Upper lobe of left lung (tissue), 6 donors: ENCODE data around the gene DLGAP4. TPM values are rescaled to one million over a fixed set of nuclear protein-coding genes. Genes with fewer than 3 reads are reported as not detected.

Source experiments
- ATAC-seq, 2 donors: fragments of 200-7000 bp; cut with Tn5 transposase; one replicate each; pipeline ENCODE4 v1.9.1; 2022; ENCODE audit warnings: mild to moderate bottlenecking in 2 of 2, moderate library complexity in 2 of 2; ENCODE audit not compliant: low FRiP score in 2 of 2
- DNase-seq, 2 donors: peaks; one replicate each; pipeline ENCODE4 v3.0.0-alpha.2; 2019 to 2020
- H3K27ac ChIP-seq, 4 donors: fragments of 200-600 bp; sonication (generic); one replicate each; pipeline ENCODE4 v1.5.1; 2016 to 2019
- H3K27me3 ChIP-seq, 4 donors: fragments of 200-600 bp; sonication (generic); one replicate each; pipeline ENCODE4 v1.5.1; 2017 to 2019
- H3K36me3 ChIP-seq, 4 donors: fragments of 200-600 bp; sonication (generic); one replicate each; pipeline ENCODE4 v1.5.1; 2016 to 2019
- H3K4me1 ChIP-seq, 4 donors: fragments of 200-600 bp; sonication (generic); one replicate each; pipeline ENCODE4 v1.5.1; 2018 to 2019
- H3K4me3 ChIP-seq, 4 donors: fragments of 200-600 bp; sonication (generic); one replicate each; pipeline ENCODE4 v1.5.1; 2017 to 2019; ENCODE audit warnings: mild to moderate bottlenecking in 2 of 4, moderate library complexity in 1 of 4
- H3K9me3 ChIP-seq, 4 donors: fragments of 200-600 bp; sonication (generic); one replicate each; pipeline ENCODE4 v1.5.1; 2018 to 2019
- EP300 ChIP-seq, 4 donors: sonication (generic); formaldehyde crosslinking; IDR thresholded peaks; one replicate each; pipeline ENCODE4 v1.5.1; 2017; ENCODE audit warnings: antibody characterized with exemption in 4 of 4, control low read depth in 2 of 4
- POLR2A ChIP-seq, 4 donors: fragments of 450-650 bp; IDR thresholded peaks; one replicate each; pipeline ENCODE4 v1.5.1; 2016 to 2017; ENCODE audit warnings: antibody characterized with exemption in 4 of 4, mild to moderate bottlenecking in 2 of 4
- POLR2AphosphoS5 ChIP-seq, 2 donors: sonication (generic); formaldehyde crosslinking; IDR thresholded peaks; one replicate each; pipeline ENCODE4 v1.5.1; 2017; ENCODE audit warnings: antibody characterized with exemption in 2 of 2
- WGBS, 2 donors: methylation state at CpG; one replicate each; pipeline ENCODE4 v1.1.5; 2017 to 2018; 5-methylcytosine and 5-hydroxymethylcytosine counted together
- total RNA-seq, 6 donors: library from RNA; depleted of rRNA in 4 of 6; stranded (reverse); fragments of >200 nt in 4 of 6; gene quantifications; one replicate each; pipeline versions ENCODE4 v1.1.0 to v1.2.1, GENCODE V29; 2016 to 2021
- TF ChIP-seq, protein P1 (sequence below), 6 experiments: fragments of 450-650 bp in 4 of 6; fragments of 200-600 bp in 2 of 6; sonication (generic) in 2 of 6; IDR thresholded peaks; one replicate each; pipeline ENCODE4 v1.5.1; 2016 to 2019; ENCODE audit warnings: antibody characterized with exemption in 6 of 6
- donor health status: DM: no; HTN: no; CAD: no; lungs with moderate emphysema.
- donor health status: DM: no; HTN: yes; CAD: no; lungs with severe emphysema.

The DLGAP4 gene
- total RNA-seq, 6 donors from 2014 or later = 31.5 to 92.0 (median 49.9) TPM

DNA sequence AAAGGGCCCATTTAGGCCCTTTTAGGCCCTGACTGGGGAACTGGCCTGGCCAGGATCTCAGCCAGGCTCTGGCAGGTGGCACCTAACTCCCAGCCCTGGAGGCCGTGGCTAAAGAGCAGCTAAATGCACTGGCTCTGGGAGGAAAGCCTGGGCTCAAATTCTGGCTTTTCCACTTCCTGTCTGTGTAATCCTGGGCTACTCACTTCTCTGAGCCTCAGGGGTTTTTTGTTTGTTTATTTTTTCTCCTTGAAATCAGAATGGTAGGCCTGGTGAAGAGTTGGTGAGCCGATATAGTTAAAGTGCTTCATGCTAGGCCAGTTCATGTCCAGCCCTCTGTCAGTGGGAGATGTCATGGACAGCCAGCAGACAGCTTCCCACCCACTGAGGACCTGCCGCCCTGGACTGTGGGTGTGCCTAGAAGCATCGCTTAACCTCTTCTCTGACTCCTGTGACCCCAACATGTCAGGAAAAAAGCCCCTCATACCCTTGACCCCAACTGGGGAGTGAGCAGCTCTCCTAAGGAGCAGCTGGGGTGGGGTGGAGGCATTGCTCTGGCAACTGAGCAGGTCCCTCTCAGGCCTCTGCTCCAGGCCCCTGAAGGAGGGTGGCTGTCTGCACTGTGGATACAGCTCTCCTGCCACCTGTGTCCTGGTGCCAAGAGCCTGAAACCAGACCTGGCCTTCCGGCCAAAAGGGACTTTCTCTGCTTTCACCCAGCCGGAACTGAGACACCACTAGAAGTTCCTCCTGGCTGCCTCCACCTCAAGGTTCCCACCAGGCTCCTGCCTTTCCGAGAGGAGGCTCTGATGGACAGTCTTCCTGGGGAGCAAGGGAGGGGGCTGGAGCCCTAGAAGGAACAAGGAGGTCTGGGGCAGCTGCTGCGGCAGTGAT, 178.0 kb downstream of the DLGAP4 start:
- Histone ChIP-seq H3K4me1 (peaks cover 52 to 76% (median 57%) of the 10 kb centered on the region in 4 donors), H3K4me3 (no peak overlapping the region), H3K9me3 (no peaks in the 10 kb centered on the region), H3K27me3 (peaks cover 0 to 3% (median 0%) of the 10 kb centered on the region in 4 donors), H3K36me3 (no peaks in the 10 kb centered on the region), H3K27ac (peak overlapping the region; percentile 39 to 68 (median 48))
- no peak for TF ChIP-seq EP300 (IDR thresholded peaks at IDR 0.05)
- TF ChIP-seq POLR2A (IDR thresholded peaks at IDR 0.05) = no peak
- TF ChIP-seq POLR2AphosphoS5 (IDR thresholded peaks at IDR 0.05) = no peak
- TF ChIP-seq, protein P1, sequence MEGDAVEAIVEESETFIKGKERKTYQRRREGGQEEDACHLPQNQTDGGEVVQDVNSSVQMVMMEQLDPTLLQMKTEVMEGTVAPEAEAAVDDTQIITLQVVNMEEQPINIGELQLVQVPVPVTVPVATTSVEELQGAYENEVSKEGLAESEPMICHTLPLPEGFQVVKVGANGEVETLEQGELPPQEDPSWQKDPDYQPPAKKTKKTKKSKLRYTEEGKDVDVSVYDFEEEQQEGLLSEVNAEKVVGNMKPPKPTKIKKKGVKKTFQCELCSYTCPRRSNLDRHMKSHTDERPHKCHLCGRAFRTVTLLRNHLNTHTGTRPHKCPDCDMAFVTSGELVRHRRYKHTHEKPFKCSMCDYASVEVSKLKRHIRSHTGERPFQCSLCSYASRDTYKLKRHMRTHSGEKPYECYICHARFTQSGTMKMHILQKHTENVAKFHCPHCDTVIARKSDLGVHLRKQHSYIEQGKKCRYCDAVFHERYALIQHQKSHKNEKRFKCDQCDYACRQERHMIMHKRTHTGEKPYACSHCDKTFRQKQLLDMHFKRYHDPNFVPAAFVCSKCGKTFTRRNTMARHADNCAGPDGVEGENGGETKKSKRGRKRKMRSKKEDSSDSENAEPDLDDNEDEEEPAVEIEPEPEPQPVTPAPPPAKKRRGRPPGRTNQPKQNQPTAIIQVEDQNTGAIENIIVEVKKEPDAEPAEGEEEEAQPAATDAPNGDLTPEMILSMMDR (IDR thresholded peaks at IDR 0.05) = no peak
- DNase-seq = peak in 1 of 2 donors; percentile 47
- whole genome bisulfite sequencing, 2 donors = 37 to 64% methylated on average over 7 to 8 of the region's 8 CpGs
- ATAC-seq = no peak

DNA sequence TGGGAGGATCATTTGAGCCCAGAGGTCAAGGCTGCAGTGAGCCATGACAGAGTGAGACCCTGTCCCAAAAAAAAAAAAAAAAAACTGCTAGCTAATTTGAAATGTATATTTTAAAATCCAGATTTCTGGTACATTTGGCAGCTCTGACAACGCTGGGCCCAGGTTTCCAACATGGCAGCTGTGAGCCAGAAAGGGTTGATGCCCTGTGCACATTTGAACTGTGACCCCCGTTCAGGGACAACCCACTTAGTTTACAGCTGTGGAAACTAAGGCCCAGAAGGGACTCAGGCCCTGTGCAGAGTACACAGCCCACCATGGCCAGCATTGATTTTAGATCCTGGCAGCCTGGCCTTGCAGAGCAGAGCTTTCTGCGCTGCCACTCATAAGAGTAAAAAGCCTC, 179.1 kb downstream of the DLGAP4 start:
- H3K27ac ChIP-seq = no peak overlapping the region
- H3K4me1 ChIP-seq = peaks cover 53 to 75% (median 56%) of the 10 kb centered on the region in 4 donors
- no peak for ATAC-seq

GRCh38 chr20:36487069-36487468, 180.9 kb downstream of the DLGAP4 start:
- Histone ChIP-seq H3K36me3 (no peaks in the 10 kb centered on the region), H3K27me3 (peaks cover 0 to 3% (median 0%) of the 10 kb centered on the region in 4 donors), H3K4me1 (peaks cover 48 to 73% (median 55%) of the 10 kb centered on the region in 4 donors), H3K27ac (peak overlapping the region in 1 of 4 donors; percentile 22), H3K9me3 (no peaks in the 10 kb centered on the region), H3K4me3 (no peak overlapping the region)
- DNase-seq (no peak), ATAC-seq (no peak)
- TF ChIP-seq POLR2AphosphoS5 (IDR thresholded peaks at IDR 0.05) = no peak
- TF ChIP-seq EP300 (IDR thresholded peaks at IDR 0.05) = no peak
- TF ChIP-seq, protein P1 (IDR thresholded peaks at IDR 0.05) = no peak
- no peak for TF ChIP-seq POLR2A (IDR thresholded peaks at IDR 0.05)
- WGBS, 2 donors = 81 to 91% methylated on average over 1 of the region's 1 CpG

More for the DNA sequence above, 179.1 kb downstream of the DLGAP4 start:
- no peaks in the 10 kb centered on the region for H3K36me3 ChIP-seq
- TF ChIP-seq, protein P1 (IDR thresholded peaks at IDR 0.05) = no peak
- TF ChIP-seq POLR2A (IDR thresholded peaks at IDR 0.05) (no peak), POLR2AphosphoS5 (IDR thresholded peaks at IDR 0.05) (no peak), EP300 (IDR thresholded peaks at IDR 0.05) (no peak)
- no peak for DNase-seq
- 93 to 98% methylated on average over 3 of the region's 3 CpGs for WGBS, 2 donors
- H3K9me3 ChIP-seq = no peaks in the 10 kb centered on the region
- no peak overlapping the region for H3K4me3 ChIP-seq
- peaks cover 0 to 3% (median 0%) of the 10 kb centered on the region in 4 donors for H3K27me3 ChIP-seq

DNA sequence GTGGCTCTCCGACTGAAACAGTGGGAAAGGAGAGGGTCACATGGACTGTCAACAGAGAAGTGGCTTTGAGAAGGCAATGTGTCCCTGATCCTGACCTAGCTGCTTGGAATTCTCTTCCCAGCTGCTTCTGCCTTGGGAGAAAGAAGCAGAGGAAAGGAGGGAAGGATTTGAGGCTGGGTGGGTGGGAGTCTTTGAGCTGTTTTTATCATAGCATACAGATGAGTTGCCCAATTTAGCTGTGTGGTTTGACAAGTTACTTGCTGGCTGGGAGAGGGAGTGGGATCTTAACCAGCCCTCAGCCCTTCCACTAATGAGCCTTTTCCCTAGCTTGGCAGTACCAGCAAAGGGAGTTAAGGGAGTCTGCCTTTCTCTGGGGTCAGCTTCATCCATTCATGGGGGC, 184.1 kb downstream of the DLGAP4 start:
- H3K27me3 ChIP-seq = no peaks in the 10 kb centered on the region
- DNase-seq (no peak), ATAC-seq (no peak)
- H3K36me3 ChIP-seq = peaks cover 0 to 2% (median 0%) of the 10 kb centered on the region in 4 donors
- 94% methylated on average over 1 of the region's 1 CpG for WGBS, 2 donors
- TF ChIP-seq POLR2AphosphoS5 (IDR thresholded peaks at IDR 0.05) (no peak), POLR2A (IDR thresholded peaks at IDR 0.05) (no peak), EP300 (IDR thresholded peaks at IDR 0.05) (no peak)
- TF ChIP-seq, protein P1 (IDR thresholded peaks at IDR 0.05) = no peak
- no peak overlapping the region for H3K4me3 ChIP-seq
- no peaks in the 10 kb centered on the region for H3K9me3 ChIP-seq
- H3K4me1 ChIP-seq = peaks cover 36 to 70% (median 51%) of the 10 kb centered on the region in 4 donors
- peak overlapping the region in 1 of 4 donors; percentile 54 for H3K27ac ChIP-seq
